Suppressor macrophage (primary cell): ENCODE results near the gene CDH24.

Experiments
- DNase-seq, 4 experiments: peaks; one replicate each; pipeline ENCODE4 v3.0.0-alpha.2; 2020 to 2022

The CDH24 gene

GRCh38 chr14:23060536-23061260 is 3.4 kb upstream of the CDH24 start:
- DNase-seq, result no peak

DNA sequence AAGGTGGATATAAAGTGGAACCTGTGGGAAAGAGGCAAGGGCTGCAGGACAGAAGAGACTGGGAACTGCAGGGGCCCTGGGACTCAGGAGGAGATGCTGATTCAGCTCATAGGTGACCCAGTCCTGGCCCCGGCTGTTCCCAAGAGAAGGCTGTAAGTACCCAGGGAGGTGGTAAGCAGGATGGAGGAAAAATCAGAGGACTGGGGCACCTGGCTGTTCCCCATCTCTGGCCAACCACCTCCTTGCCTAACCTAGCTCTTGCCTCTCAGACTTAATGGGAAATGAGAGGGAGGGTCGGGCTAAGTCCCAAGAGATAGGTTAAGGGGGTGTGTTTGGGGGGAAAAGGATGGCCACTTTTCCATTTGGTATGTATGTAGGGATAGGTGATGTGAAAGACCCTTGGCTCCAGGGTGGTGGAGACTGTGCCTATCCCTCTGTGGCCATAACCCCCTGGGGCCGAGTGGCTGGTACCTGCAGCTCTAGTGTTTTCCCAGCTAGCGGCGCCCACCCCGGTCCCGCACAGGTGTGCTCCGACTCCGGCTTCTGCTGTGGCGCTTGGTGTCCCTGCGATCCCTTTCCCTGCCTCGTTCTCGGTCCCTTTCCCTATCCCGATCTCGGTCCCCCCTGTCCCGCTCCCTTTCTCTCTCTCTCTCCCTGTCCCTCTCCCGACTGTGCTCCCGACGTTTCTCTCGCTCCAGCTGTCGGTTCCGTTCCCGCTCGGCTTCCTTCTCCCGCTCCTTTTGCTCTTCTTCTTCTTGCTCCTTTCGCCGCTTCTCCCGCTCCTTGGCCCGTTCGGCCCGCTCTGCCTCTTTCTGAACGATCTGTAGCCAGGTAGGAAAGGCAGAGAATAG is 1.6 kb upstream of the CDH24 start:
- no peak for DNase-seq

- peak; percentile 77 to 89 (median 82) for DNase-seq
Measured at GRCh38 chr14:23057757-23058653, 685 bp upstream of the CDH24 start.

GRCh38 chr14:23056145-23056955 is 970 bp downstream of the CDH24 start:
- DNase-seq, result peak; percentile 80 to 88 (median 84)

DNA sequence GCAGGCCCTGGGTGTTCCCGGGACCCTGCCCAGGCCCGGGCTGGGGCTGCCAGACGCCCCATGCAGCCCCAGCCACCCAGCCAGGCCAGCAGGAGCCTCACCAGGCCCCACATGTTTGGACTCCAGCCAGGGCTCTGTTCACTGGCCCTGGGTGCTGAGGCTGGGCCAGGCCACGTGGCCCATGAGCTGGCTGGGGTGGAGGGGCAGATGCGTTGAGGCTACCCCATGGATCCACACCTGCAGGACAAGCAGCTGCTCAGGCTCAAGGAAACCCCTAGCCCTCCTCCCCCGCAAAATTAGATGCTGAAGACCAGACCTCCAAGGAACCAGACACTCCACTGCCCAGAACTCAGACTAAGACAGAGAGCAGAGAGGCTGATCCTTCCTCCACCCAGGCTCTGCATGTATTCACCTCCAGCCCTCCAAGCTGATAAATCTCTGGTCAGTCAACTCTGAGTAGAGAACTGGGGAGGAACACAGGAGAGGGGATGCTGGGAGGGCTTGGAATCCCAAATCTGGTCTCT is 1.6 kb downstream of the CDH24 start:
- DNase-seq, result no peak

- DNase-seq, result no peak
Measured at GRCh38 chr14:23055147-23055550, 2.2 kb downstream of the CDH24 start.

DNA sequence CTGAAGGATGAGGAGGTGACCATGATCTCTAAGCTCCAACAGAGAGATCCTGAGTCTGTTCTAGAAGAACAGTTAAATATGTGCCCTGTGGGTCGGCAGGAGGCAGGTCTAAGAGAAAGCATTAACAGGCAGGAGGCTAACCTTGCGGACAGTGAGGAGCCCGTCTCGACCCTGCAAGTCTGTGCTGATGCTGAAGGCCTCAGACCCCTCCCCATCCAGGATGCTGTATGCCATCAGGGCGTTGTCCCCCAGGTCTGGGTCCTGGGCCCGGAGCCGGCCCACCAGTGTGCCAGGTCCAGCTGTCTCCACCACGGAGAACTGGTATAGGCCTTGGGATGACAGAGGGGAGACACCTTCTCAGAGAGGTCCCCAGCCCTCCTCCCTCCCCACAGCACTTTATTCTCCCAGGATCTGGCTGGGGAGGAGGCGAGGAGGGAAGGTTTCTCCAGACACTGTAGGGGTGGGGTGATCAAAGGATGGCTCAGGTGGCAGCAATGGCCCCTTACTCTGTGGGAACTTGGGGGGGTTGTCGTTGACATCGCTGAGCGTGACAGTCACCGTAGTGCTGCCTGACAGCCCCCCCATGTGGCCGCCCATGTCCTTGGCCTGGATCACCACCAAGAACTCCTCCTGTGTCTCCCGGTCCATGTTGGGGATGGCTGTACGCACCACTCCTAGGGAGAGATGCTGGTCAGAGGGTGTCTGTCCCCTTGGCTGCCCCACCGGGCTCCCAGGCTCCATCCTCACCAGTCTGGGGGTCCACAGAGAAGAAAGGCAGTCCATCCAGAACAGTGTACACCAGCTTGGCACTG is 3.1 kb downstream of the CDH24 start:
- DNase-seq, result peak in 3 of 4 experiments; percentile 12 to 61 (median 33)

DNA sequence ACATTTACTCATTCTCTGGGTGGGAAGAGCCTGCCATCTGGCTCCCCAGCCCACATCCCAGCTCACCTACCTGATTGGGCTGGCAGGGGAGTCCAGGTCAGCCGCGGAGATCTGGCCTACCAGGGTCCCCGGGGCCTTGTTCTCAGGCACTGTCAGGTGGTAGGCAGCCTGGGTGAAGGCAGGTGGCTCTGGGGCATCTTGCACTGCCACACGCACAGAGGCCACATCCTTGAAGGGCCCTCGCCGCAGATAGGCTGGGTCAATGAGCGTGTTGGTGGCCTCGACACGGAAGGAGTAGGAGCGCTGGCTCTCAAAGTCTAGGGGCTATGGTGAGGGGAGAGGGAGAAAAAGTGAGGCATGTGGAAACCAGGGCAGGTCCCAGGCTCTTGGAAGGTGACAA is 3.9 kb downstream of the CDH24 start:
- DNase-seq, result no peak

GRCh38 chr14:23052671-23053070 is 4.6 kb downstream of the CDH24 start:
- no peak for DNase-seq

GRCh38 chr14:23052182-23052623 is 5.1 kb downstream of the CDH24 start:
- DNase-seq, result no peak

GRCh38 chr14:23051141-23052057 is 5.9 kb downstream of the CDH24 start:
- peak in 2 of 4 experiments; percentile 53 to 61 for DNase-seq

GRCh38 chr14:23049011-23049410 is 8.3 kb downstream of the CDH24 start:
- no peak for DNase-seq

- DNase-seq, result no peak
Measured at GRCh38 chr14:23047751-23048693, 9.3 kb downstream of the CDH24 start.

DNA sequence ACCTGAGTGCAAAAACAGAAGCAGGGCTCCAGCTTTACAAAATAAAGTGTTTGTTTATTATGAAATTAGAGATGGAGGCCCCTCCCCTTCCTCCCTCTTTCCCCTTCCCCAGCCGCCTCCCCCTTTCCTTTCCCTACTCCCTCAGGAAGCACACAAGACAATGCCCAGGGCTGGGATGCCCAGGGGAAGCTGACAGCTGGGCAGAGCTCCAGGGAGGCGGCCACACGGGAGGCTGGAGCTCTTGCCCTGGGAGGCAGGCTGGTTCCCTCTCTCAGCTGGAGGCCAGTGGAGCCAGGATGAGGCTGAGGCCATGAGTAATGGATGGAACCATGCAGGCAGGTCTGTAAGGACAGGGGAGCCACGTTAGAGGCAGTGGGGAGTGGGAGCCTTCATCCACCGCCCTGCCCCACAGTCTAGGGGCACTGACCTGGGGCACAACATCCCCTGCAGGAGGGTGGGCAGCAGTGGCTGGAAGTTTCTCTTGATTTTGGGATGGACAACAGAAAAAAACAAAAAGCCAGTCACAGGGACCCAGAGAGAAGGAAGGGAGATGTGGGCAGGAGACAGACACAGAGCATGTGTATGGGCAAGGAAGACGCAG is 10.2 kb downstream of the CDH24 start:
- DNase-seq, result no peak

DNA sequence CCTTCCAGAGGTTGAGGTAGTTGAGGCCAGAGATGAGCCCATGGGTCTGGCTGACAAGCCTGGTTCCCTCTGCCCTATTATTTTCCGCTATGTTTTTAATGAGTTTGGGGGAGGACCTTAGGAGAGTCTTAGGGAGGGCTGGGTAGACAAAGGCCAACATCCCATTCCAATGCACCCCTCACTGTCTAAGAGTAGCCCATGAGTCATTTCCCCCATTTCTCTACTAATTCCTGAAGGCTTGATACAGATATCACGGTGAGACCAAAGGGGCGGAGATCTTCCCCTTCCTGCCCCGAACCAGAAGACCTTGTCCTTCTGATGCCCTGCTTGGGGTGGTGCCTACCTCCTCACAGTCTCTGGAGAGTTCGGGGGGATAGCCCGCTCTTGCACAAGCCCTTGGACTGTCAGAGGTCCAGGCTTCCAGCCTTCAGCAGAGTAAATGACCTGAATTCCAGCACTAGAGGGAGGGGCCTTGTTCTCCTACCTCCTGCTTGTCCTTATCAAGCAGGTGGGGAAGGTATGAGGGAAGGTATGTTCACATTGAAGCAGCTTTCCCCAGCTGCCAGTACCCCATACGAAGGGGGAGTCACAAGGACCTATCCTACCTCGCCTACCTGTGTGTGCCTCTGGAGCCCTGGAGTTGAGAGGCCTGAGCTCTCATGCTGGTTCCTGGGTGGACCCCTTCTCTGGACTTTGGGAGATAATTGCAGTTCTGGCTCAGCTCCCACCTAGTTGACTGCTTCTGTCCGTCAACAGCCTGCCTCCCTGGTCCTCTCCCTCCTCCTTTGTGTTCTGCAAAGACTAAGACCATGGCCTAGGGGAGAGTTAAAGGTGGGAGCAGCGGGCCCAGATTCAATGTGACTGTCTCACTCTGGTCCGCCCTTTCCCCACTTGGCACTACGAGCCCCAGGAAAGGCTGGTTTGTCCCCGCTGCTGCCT is 11.6 kb downstream of the CDH24 start:
- no peak for DNase-seq

DNA sequence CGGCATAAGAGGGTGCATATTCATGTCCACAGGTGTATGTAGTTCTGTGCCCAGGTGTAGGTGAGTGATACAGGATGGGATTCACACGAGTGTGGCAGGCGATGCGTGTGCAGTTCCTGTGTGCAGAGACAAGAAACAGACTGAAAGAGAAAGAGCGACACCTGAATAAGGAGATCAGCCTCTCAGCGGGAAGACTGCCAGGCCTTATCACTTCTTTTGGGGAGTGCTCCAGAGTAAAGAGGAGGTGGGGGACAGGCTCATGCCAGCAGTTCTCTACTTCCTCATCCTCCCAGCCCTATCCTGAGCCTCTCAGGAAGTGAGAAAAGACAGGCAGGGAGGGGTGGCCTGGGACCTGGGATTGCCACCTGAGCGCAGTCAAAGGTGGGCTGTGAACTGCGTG is 12.5 kb downstream of the CDH24 start:
- peak in 2 of 4 experiments; percentile 31 for DNase-seq

GRCh38 chr14:23043754-23044153 is 13.6 kb downstream of the CDH24 start:
- DNase-seq, result no peak
